ENCODE data around the gene ST6GALNAC4. TPM values are rescaled to one million over a fixed set of nuclear protein-coding genes. Genes with fewer than 3 reads are reported as not detected.

Gene ST6GALNAC4
- total RNA-seq, 1 experiment from 2014 or later: 15.4 TPM

DNA sequence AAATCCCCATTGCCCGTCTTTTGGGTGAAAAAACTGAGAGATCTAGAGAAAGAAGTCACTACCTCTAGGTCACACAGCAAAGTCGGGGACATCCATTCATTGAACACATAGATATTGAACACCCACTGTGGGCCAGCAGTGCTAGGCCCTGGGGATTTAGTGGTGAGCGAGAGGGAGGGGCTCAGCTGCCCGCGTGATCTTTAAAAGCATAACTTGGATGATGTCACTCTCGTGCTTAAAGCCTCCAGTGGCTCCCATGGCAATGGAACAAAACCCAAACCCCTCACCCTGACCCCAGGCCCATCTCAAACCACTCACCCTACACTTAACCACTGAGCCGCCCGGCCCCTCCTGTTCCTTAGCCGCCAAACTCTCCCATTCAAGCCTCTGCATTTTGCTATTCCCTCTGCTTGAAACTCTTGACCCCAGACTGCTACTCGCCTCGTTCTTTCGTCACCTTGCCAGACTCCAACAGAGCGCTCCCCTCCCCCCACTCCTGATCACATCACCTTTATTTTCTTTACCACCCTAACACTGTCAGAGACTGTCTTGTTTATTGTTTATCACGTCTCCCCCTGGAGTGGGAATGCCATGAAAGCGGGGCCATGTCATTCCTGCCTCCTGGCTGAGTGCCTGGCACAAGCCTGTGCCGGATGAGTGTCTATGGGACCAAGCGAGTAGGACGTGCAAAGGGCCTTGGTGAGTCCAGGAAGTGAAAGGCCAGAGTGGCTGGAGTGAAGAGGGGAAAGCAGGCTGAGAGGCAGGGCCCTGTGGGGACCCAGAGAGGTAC is 14.4 kb upstream of the ST6GALNAC4 start:
- Histone ChIP-seq H2AFZ (ENCODE audit: low read length) (no peak overlapping the region), H4K5ac (ENCODE audit: insufficient read length, low read depth, low read length) (no peak overlapping the region), H3K4me2 (ENCODE audit: insufficient read depth, insufficient read length, low read length) (peak overlapping the region; percentile 74), H2BK5ac (ENCODE audit: insufficient read length, low read length) (no peak overlapping the region), H3K18ac (ENCODE audit: insufficient read length, low read depth, low read length) (peak overlapping the region; percentile 28), H3K9me3 (ENCODE audit: control insufficient read depth, low read depth, low read length) (no peaks in the 10 kb centered on the region), H3T11ph (ENCODE audit: low read length) (no peak overlapping the region), H2AK5ac (ENCODE audit: insufficient read length, low read length) (no peak overlapping the region), H3K14ac (ENCODE audit: insufficient read depth, low read length) (no peak overlapping the region), H3K23ac (ENCODE audit: insufficient read length, low read depth, low read length) (no peak overlapping the region), H2BK20ac (ENCODE audit: low read depth, low read length, poor library complexity, severe bottlenecking) (no peak overlapping the region), H3K79me2 (ENCODE audit: insufficient read depth, low read length) (no peaks in the 10 kb centered on the region), H3K4me1 (ENCODE audit: insufficient read depth, low read length) (peaks cover 2% of the 10 kb centered on the region; the same call in 1 of the 2 replicates), H3K27me3 (ENCODE audit: insufficient read depth, low read length) (no peaks in the 10 kb centered on the region), H4K20me1 (ENCODE audit: control insufficient read depth, insufficient read depth, insufficient read length) (no peaks in the 10 kb centered on the region), H3K9ac (ENCODE audit: extremely low read depth, insufficient read length, low read length) (no peak overlapping the region), H2BK12ac (ENCODE audit: insufficient read length, low read depth, low read length) (no peak overlapping the region), H3K23me2 (ENCODE audit: insufficient read length, low read depth, low read length, poor library complexity, severe bottlenecking) (peaks cover 16% of the 10 kb centered on the region), H3K79me1 (ENCODE audit: insufficient read depth, low read depth, low read length, poor library complexity, severe bottlenecking) (peaks cover 3% of the 10 kb centered on the region), H2BK120ac (ENCODE audit: low read depth, low read length, poor library complexity, severe bottlenecking) (no peak overlapping the region), H4K91ac (ENCODE audit: insufficient read length, low read depth, low read length) (no peak overlapping the region), H3K27ac (ENCODE audit: insufficient read length, low read depth, low read length) (no peak overlapping the region), H4K8ac (replicated peaks; ENCODE audit: insufficient read length, low read depth, low read length) (no peak overlapping the region), H3K56ac (ENCODE audit: insufficient read length, low read depth, low read length) (no peak overlapping the region), H2BK15ac (ENCODE audit: low read depth, low read length) (no peak overlapping the region), H3K4ac (ENCODE audit: low read depth, low read length) (no peak overlapping the region)
- H3K27ac Mint-ChIP-seq: peak overlapping the region; percentile 56 to 88 (median 88); a peak in 5 of 7 replicates
- H3K4me3 Mint-ChIP-seq: peak overlapping the region; percentile 62 to 80
- no CpG with 5 or more reads among the region's 18 CpGs for WGBS (ENCODE audit: extremely low coverage, insufficient read length, low lambda C conversion rate)
- H3K9me3 Mint-ChIP-seq: no peaks in the 10 kb centered on the region; a peak in 1 of 5 replicates
- H3K27me3 Mint-ChIP-seq (ENCODE audit: low read depth): peaks cover 30% of the 10 kb centered on the region
- DNase-seq: peak; percentile 58
- TF ChIP-seq, protein P1, sequence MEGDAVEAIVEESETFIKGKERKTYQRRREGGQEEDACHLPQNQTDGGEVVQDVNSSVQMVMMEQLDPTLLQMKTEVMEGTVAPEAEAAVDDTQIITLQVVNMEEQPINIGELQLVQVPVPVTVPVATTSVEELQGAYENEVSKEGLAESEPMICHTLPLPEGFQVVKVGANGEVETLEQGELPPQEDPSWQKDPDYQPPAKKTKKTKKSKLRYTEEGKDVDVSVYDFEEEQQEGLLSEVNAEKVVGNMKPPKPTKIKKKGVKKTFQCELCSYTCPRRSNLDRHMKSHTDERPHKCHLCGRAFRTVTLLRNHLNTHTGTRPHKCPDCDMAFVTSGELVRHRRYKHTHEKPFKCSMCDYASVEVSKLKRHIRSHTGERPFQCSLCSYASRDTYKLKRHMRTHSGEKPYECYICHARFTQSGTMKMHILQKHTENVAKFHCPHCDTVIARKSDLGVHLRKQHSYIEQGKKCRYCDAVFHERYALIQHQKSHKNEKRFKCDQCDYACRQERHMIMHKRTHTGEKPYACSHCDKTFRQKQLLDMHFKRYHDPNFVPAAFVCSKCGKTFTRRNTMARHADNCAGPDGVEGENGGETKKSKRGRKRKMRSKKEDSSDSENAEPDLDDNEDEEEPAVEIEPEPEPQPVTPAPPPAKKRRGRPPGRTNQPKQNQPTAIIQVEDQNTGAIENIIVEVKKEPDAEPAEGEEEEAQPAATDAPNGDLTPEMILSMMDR (conservative IDR thresholded peaks at IDR 0.05): no peak
- H3K36me3 Mint-ChIP-seq (ENCODE audit: insufficient read depth in 1 of 3, low read depth in 3 of 3): peaks cover 2 to 13% (median 8%) of the 10 kb centered on the region in 3 experiments; a peak in 6 of 7 replicates
- peaks cover 32 to 42% of the 10 kb centered on the region in 2 experiments for H3K4me1 Mint-ChIP-seq

Data from H9 (cell line).